CD4-positive, alpha-beta T cell treated with Interferon gamma for 1 hour (primary cell): ENCODE data around the gene C11orf91.
"Not testable (repeated sequence)": the region's sequence is repeated elsewhere in the genome, so short reads cannot be mapped to it uniquely, and the experiment has no call there.

Experiments
- DNase-seq: peaks from one replicate; pipeline ENCODE4 v3.0.0-alpha.2; 2020

Gene C11orf91

GRCh38 chr11:33695051-33695566 is 5.5 kb downstream of the C11orf91 start:
- DNase-seq: no peak

DNA sequence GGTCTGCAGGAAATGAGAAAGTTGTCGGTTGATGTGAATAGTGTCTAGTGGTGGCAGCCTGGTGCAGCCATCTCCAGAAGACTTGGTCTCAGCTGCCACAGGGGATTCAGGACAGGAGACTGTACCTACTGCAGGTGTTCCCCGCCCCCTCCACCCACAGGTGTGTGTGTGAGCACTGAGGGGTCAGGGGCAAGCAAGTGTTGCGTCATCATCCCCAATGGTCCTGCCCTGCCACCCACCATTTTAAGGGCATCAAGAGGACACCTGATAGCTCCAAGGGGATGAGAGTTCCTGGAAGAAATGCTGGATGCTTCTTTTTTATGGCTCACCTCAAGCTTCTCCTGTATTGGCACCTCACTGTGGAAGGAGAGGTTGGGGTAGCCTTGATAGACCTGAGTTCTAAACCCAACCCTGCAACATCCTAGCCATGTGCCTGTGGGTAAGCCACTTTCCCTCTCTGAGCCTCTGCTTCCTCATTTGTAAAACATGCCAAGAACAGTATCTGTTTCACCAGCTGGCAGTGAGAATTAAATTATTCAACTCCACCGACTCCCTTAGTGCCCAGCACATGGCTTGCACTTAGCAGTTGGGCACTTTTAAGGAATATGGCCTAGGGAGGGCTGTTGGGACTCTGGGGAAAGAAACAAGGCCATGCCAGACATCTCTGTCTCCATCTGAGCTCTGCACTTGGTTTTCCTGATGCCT is 6.1 kb downstream of the C11orf91 start:
- DNase-seq: no peak

DNA sequence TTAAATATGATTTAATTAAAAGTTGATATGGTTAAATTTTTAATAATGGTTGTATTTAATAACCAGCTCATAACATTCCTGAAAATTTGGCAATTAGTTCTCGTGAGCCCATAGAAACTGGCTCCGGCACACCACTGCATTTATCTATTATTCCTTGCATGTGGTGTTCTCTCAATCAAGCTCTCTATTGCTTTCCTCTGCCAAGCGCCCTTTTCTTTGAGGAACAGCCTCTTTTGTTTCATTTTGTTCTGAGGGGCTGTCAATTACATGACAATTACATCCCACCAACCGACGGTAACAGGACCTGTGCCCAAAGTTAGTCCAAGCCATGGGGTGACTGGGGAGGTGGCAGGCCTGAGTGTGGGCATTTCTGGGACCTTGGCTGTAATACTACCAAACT is 8.1 kb downstream of the C11orf91 start:
- no peak for DNase-seq

GRCh38 chr11:33692013-33692504 is 8.6 kb downstream of the C11orf91 start:
- no peak for DNase-seq

DNA sequence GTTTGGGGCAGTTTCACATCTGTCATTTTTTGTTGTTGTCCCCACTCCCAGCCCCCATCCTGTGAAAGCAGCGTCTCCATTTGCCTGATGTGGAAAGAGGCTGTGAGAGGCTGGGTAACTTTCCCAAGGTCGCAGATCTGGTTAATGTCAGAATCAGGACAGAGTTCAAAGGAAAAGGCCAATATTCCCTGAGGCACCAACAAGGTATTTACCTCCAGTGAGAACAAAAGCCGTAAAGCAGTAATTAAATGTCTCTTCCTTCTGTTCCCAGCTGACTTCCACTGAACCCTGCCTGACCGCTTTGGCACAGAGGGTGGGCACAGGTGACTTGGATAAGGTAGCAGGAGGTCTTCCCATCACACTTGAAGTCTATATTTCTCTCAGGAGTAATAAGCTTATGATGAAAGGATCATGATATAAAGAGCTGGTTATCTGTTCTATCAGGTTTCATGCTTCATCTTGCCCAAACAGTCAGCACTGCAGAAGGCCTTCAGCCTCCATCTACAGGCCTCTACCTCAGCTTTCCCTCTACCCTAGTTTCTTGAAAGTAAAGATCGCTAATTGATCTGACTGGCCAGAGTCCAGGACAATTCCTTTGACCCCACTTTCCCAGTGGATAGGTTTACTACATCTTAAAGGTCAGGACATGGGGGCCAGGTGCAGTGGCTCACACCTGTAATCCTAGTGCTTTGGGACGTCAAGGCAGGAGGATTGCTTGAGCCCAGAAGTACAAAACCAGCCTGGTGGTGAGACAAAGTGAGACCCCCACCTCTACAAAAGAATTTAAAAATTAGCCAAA is 9.4 kb downstream of the C11orf91 start:
- DNase-seq: no peak

GRCh38 chr11:33690290-33691065 is 10.1 kb downstream of the C11orf91 start:
- no peak for DNase-seq

DNA sequence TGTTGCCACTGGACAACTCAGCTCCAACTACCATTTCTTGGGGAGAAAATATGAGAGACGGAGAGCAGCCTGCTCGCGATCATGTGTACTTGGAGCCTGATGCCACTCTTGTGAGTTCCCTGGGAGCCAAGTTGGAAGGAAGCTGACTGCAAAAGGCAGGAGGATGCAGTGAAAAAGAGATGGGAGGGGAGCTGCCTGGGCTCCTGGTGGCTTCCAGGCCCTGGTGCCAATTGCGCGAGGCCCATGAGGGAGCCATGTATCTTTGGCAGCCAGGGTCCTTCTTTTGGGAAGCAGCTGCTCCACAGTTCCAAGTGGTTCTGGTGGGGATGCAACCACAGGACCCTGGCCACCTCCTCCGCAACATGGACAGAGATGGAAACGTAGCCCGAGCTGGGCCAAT is 11.1 kb downstream of the C11orf91 start:
- no peak for DNase-seq

- no peak for DNase-seq
Observed at GRCh38 chr11:33689085-33689484, 11.5 kb downstream of the C11orf91 start.

DNA sequence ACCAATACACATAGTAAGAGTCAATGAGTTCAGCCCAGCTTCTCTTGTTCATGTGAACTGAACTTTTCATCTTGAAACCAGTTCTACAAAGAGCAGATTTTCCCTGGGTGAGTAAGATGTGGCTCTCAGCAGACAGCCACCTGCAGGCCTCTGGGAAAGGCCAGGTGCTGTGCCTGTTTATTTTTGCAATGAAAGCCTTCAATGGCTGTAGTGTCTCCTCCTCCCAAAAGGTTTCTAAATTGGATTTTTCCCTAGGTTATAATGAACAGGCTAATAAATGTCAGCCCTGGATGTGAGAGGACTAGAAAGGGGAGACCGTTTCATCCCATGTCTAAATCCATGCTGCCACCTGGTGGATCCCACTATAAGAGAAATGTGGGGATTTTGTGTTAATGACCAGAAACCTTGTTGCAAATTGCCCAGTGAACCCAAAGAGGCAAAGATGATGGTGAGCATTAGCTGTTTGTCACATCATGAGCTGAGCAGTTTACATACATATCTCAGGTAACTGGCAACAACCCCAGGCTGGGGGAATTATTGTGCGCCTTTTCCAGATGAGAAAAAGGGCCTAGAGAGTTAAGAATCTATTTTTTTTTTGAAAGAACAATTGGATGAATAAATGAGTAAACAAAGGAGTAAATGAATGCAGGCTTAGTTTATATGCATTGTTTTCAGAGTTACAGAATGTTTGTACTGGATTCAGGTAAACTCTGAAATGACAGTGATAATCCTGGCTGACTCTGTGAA is 12.7 kb downstream of the C11orf91 start:
- DNase-seq: no peak

DNA sequence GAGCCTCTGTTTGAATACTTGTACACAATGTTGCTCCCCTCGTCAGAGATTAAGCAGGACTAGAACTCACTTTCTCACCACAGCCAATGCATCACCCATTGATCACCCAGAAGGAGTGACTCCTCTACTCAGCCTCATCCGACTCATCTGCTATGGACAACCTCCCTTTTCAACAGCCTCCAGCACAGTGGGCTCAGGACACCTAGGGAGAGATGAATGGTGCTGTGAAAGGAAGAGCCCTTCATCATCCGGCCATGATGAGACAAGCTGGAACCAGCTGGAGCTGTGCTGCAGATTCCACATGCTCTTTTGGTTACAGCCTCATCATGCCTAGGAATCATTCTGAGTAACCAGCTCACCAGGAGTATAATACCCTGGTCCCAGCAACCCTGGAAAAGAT is 15.5 kb downstream of the C11orf91 start:
- no peak for DNase-seq

DNA sequence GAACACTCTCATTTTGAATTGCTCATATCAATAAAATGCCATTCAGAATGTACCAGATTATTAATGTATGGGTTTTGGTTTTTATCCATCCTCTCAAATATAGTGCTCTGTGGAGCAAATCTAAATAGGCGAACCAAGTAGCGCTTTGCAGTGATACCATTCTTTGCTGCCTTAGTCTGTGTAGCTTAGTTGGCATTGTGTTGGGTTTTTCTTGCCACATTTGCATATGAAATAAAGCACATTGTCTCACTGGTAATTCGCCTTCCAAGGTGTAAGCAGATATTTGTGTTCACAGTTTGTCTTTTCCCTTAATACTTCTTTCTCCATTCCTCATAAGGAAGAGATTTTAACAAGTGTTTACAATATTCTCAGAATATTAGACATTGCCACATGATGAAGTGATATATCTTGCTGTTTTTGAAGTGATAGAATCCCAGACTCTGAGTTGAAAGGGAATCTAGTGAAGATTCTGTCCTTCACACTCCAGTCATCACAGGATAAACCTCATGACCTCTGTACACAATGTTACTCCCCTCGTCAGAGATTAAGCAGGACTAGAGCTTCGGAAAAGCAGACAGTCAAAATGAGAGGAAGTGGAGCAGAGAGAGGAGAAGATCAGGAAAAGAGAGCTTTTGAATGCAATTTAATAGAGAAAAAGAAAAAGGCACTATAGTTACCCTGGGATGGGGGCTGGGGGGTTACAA is 16.5 kb downstream of the C11orf91 start:
- DNase-seq: no peak

GRCh38 chr11:33682446-33682845 is 18.2 kb downstream of the C11orf91 start:
- no peak for DNase-seq

- no peak for DNase-seq
Observed at GRCh38 chr11:33682019-33682418, 18.6 kb downstream of the C11orf91 start.

DNA sequence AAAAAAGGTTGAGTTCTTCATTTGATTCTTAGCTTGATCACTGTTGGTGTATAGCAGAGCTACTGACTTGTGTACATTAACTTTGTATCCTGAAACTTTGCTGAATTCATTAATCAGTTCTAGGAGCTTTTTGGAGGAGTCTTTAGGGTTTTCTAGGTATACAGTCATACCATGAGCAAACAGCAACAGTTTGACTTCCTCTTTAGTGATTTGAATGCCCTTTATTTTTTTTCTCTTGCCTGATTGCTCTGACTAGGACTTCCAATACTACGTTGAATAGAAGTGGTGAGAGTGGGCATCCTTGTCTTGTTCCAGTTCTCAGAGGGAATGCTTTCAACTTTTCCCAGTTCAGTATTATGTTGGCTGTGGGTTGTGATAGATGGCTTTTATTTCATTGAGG is 22.0 kb downstream of the C11orf91 start:
- not testable (repeated sequence) for DNase-seq

GRCh38 chr11:33674035-33674814 is 26.4 kb downstream of the C11orf91 start:
- DNase-seq: no peak

DNA sequence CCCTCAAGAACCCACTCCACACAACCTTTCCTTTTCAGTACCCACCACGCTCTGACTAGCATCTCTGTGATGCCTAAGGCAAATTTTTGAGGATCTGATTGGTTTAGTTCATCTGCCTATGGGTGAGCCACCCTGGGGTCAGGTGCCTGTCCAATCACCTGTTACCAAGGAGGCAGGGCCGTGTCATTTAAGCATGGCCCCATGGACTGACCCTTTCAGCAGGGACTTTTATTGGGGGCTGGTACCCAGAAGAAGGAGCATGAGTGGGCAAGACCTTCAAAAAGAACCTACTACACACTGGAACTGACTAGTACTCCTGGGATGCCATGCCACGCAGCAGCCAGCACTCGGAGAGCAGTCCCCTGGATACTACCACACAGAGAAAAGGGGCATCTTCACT is 28.4 kb downstream of the C11orf91 start:
- no peak for DNase-seq

DNA sequence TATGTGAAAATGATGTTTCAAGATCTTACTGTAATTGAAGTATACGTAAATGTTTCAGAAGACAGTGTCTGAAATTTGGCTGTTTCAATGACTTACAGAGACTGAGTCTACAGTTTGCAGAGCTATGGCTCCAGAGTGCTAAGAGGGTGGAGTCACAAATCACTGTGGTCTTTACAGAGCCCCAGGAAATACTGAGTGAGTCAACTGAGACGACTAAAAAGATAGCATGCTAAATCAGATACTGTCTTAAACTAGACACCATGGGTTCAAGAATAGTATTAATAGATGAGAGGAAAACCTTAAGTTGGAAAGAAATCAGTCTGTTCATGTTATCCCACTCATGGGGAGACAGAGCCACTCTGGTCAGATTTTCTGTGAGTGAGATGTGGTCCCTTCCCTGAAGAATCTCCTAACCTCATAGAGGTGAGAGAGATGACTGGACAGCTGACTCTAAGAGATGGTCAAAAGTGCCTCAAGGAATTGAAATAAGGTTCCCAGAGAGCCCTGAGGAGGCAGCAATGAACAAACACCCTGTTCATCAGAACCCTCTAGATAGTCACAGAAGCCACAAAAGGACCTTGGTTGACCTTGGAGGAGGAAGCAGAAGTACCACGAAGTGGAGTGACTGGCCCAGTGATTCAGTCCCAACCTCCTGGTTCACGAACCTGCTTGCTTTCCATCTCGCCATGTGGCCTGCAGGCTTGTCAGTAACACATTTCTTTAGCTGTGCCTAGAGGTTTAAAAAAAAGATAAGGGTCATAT is 30.2 kb downstream of the C11orf91 start:
- no peak for DNase-seq

DNA sequence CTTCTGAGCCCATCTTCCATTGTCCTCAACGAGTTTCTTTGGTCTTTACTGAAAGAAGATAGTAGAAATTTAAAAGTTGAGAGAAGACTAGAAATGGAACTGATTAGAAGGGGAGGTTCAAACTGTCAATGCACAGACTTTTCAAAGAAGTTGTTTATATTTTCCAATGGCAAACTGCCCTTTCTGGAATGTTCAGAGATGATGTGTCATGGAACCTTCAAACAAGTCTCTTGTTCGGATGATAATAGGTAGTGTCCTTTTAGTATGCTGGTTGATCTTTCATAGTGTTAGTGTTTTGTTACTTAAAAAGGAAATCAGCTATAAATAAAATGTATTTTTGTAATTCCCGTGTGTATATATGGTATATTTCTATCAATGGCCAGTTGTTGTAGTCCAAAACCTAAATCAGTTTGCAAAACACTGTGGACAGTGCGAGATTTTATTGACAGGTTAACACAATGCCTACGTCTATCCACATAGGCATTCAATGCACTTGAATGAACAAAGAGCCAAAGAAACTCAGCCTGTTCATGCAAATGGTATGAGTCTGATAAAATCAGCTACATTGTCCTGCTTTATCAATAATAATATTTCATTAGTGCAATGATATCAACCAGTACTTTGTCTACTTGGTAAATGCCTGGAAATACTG is 30.9 kb downstream of the C11orf91 start:
- no peak for DNase-seq

DNA sequence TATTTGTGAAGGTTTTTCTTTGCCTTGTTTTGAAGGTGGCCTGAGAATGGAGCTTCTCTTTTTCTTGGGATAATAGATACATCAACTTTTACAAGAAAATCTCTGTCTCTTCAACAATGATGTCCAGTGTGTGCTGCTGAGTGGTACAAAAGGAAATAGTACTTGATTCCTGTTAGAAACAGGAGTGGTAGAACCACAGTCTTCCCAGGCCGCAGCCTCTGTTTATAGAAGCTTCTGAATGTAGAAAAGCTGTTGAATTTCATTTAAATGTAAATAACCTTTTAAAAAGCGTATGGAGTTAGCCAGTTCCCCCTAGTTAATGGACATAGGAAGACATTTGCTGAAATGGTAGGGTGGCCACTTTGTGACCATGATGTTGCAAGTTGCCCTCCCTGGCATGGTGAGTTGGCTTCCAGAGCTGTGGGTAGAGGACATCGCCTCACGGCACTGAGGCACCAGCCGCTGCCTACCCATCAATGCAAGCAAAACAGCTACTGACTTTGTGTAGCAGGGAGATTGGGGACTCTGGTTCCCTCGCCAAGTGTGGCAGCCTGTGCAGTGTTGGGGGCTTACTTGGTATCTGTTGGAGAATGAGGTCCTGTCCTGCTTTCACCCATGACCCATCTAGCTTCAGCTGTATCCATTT is 31.6 kb downstream of the C11orf91 start:
- no peak for DNase-seq
